ENCODE measurements around the gene SEPHS1. TPM values are rescaled to one million over a fixed set of nuclear protein-coding genes. Genes with fewer than 3 reads are reported as not detected.

The SEPHS1 gene
- total and polyA plus RNA-seq, 2 donors (not counting 3 experiments of a cell fraction or from before 2014, with no cell fraction given), result 40.6 to 55.4 TPM

DNA sequence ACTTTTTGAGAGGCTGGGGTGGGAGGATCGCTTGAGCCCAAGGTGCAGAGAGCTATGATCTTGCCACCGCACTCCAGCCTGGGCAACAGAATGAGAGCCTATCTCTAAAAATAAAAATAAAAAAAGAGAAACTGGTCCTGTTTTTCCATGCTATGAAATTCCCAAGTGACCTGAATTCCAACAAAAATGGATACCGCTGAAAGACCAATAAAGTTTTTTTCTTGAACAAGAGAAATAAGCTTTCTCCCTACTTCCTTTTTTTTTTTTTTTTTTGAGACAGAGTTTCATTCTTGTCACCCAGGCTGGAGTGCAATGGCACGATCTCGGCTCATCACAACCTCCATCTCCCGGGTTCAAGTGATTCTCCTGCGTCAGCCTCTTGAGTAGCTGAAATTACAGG, 12.5 kb upstream of the SEPHS1 start:
- TF ChIP-seq, protein P1, sequence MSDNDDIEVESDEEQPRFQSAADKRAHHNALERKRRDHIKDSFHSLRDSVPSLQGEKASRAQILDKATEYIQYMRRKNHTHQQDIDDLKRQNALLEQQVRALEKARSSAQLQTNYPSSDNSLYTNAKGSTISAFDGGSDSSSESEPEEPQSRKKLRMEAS (IDR thresholded peaks at IDR 0.05; ENCODE audit: insufficient read depth, insufficient read length), result no peak
- TF ChIP-seq POLR2A (IDR thresholded peaks at IDR 0.05; ENCODE audit: low read depth, low read length) (no peak), JUN (IDR thresholded peaks at IDR 0.05; ENCODE audit: borderline replicate concordance, insufficient read depth, insufficient read length, low read depth) (no peak), FOS (IDR thresholded peaks at IDR 0.05; ENCODE audit: borderline replicate concordance, insufficient read depth, low read length) (no peak), GATA2 (IDR thresholded peaks at IDR 0.05; ENCODE audit: insufficient read depth, insufficient read length, low read depth, low read length) (no peak), POLR2AphosphoS5 (IDR thresholded peaks at IDR 0.05; ENCODE audit: insufficient read depth, low read depth, low read length) (no peak), MYC (IDR thresholded peaks at IDR 0.05; ENCODE audit: low read depth, low read length) (no peak), CTCF (IDR thresholded peaks at IDR 0.05; ENCODE audit: extremely low read depth in 1 of 2, insufficient read depth in 1 of 2, low read depth in 1 of 2, low read length in 2 of 2) (no peak), EZH2 (IDR thresholded peaks at IDR 0.05; ENCODE audit: borderline replicate concordance, low read depth, low read length, severe bottlenecking) (no peak)
- Histone ChIP-seq H3K36me3 (ENCODE audit: control insufficient read depth in 2 of 2, extremely low read depth in 1 of 2, insufficient read depth in 2 of 2, low read length in 2 of 2) (no peaks in the 10 kb centered on the region), H3K9me1 (replicated peaks; ENCODE audit: control insufficient read depth, extremely low read depth, insufficient read depth, low read length) (no peaks in the 10 kb centered on the region), H3K9me3 (replicated peaks; ENCODE audit: control insufficient read depth, insufficient read depth, low read length) (no peaks in the 10 kb centered on the region), H3K4me1 (ENCODE audit: control insufficient read depth, extremely low read depth, insufficient read depth, low read length) (no peaks in the 10 kb centered on the region), H2AFZ (ENCODE audit: low read depth, low read length) (no peak overlapping the region), H3K4me3 (replicated peaks in 1 of 3; ENCODE audit: insufficient read depth in 1 of 3, low read depth in 1 of 3, low read length in 3 of 3) (no peak overlapping the region), H3K9ac (replicated peaks; ENCODE audit: extremely low read depth, insufficient read depth, low read length) (no peak overlapping the region), H3K4me2 (ENCODE audit: insufficient read depth, low read length) (no peak overlapping the region), H3K27ac (ENCODE audit: insufficient read depth, low read depth, low read length) (no peak overlapping the region), H3K79me2 (ENCODE audit: control insufficient read depth, insufficient read depth, low read length) (no peaks in the 10 kb centered on the region), H4K20me1 (replicated peaks; ENCODE audit: control insufficient read depth, extremely low read depth, insufficient read depth, low read length) (no peaks in the 10 kb centered on the region), H3K27me3 (ENCODE audit: control insufficient read depth in 2 of 2, insufficient read depth in 2 of 2, low read length in 2 of 2) (peaks cover 2 to 3% of the 10 kb centered on the region in 2 experiments)
- DNase-seq (ENCODE audit: low read depth, low spot score) (no peak), FAIRE-seq (no peak)
- no TSS peak for BruUV-seq (replicated peaks)
- dilution Hi-C loops (cut with MboI; ENCODE audit: extremely low pct_ligation_motif_present, low sequenced_read_pairs), result no loop called here
- intact Hi-C loops (cut with micrococcal nuclease), result no loop called here
- POLR2A ChIA-PET, result no interaction called here
- CTCF ChIA-PET, result interaction anchor here (2.1 kb wide), 1 partner anchor 12 kb away, joined by 7 read pairs; no protein-coding TSS in a partner anchor

Measured in endothelial cell of umbilical vein (primary cell).